ENCODE results near the gene SBF1. TPM values are rescaled to one million over a fixed set of nuclear protein-coding genes. Genes with fewer than 3 reads are reported as not detected.

SBF1 gene
- total RNA-seq, 4 donors from 2014 or later: 63.7 to 122 (median 64.4) TPM

DNA sequence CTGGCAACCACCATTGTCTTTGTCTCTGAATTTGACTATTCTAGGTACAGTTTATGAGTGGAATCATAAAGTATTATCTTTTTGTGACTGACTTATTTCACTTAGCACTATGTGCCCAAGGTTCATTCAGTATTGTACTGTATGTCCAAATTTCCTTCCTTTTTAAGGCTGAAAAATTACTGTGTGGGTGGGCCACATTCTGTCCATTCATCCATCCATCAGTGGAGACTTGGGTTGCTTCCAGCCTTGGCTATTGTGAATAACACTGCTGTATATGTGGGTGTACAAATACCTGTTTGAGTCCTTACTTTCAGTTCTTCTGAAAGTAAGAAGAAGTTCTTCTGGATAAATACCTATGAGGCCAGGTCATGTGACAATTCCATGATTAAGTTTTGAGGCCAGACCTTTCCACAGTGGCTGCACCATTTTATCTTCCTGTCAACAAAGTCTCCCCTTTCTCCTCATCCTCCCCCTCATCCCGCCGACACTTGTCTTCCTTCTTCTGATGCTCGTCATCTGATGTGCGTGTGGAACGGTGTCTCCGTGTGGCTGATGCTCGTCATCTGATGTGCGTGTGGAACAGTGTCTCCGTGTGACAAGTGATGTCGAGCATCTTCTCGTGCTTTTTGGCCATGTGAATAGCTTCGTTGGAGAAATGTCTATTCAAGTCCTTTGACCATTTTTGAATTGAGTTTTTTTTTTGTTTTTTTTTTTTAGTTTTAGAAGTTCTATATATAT lies 49.5 kb downstream of the SBF1 start:
- 87 to 88% methylated on average over 9 to 12 of the region's 12 CpGs for WGBS, 2 donors (ENCODE audit: low coverage in 1 of 2)

DNA sequence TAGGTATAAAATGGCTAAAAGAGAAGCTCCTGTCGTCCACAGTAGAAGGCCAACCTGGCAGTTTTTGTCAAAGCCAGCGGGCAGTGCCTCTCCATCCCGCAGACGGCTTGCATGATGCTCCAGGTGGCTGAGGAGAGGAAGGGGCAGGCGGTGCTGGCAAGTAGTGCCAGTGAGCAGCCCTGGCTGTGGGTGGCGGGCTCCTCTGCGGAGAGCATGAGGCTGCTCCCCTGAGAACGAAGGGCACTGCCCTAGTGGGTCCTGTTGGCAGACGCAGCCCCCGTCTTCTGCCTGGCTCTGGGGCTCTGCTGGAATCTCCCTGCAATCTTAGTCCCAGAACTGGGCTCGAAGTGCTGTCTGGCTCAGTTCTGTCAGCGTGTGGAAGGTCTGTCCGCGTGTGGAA lies 50.9 kb downstream of the SBF1 start:
- ATAC-seq: no peak
- no peak overlapping the region for H3K27ac ChIP-seq
- TF ChIP-seq EP300 (IDR thresholded peaks at IDR 0.05) (no peak), POLR2A (IDR thresholded peaks at IDR 0.05) (no peak), POLR2AphosphoS5 (IDR thresholded peaks at IDR 0.05) (no peak)
- TF ChIP-seq, protein P1, sequence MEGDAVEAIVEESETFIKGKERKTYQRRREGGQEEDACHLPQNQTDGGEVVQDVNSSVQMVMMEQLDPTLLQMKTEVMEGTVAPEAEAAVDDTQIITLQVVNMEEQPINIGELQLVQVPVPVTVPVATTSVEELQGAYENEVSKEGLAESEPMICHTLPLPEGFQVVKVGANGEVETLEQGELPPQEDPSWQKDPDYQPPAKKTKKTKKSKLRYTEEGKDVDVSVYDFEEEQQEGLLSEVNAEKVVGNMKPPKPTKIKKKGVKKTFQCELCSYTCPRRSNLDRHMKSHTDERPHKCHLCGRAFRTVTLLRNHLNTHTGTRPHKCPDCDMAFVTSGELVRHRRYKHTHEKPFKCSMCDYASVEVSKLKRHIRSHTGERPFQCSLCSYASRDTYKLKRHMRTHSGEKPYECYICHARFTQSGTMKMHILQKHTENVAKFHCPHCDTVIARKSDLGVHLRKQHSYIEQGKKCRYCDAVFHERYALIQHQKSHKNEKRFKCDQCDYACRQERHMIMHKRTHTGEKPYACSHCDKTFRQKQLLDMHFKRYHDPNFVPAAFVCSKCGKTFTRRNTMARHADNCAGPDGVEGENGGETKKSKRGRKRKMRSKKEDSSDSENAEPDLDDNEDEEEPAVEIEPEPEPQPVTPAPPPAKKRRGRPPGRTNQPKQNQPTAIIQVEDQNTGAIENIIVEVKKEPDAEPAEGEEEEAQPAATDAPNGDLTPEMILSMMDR (IDR thresholded peaks at IDR 0.05): no peak
- H3K4me1 ChIP-seq: no peaks in the 10 kb centered on the region
- no peak overlapping the region for H3K4me3 ChIP-seq
- 81 to 93% methylated on average over 4 to 7 of the region's 14 CpGs for WGBS, 2 donors (ENCODE audit: low coverage in 1 of 2)
- H3K36me3 ChIP-seq: peaks cover 0 to 92% of the 10 kb centered on the region in 2 donors
- no peaks in the 10 kb centered on the region for H3K9me3 ChIP-seq
- H3K27me3 ChIP-seq: no peaks in the 10 kb centered on the region

More for the DNA sequence above, 49.5 kb downstream of the SBF1 start:
- Histone ChIP-seq H3K4me3 (no peak overlapping the region), H3K4me1 (no peaks in the 10 kb centered on the region), H3K27ac (no peak overlapping the region), H3K27me3 (no peaks in the 10 kb centered on the region), H3K36me3 (peaks cover 0 to 89% of the 10 kb centered on the region in 2 donors), H3K9me3 (no peaks in the 10 kb centered on the region)
- TF ChIP-seq EP300 (IDR thresholded peaks at IDR 0.05) (no peak), POLR2A (IDR thresholded peaks at IDR 0.05) (no peak), POLR2AphosphoS5 (IDR thresholded peaks at IDR 0.05) (no peak)
- TF ChIP-seq, protein P1 (IDR thresholded peaks at IDR 0.05): no peak
- no peak for ATAC-seq

DNA sequence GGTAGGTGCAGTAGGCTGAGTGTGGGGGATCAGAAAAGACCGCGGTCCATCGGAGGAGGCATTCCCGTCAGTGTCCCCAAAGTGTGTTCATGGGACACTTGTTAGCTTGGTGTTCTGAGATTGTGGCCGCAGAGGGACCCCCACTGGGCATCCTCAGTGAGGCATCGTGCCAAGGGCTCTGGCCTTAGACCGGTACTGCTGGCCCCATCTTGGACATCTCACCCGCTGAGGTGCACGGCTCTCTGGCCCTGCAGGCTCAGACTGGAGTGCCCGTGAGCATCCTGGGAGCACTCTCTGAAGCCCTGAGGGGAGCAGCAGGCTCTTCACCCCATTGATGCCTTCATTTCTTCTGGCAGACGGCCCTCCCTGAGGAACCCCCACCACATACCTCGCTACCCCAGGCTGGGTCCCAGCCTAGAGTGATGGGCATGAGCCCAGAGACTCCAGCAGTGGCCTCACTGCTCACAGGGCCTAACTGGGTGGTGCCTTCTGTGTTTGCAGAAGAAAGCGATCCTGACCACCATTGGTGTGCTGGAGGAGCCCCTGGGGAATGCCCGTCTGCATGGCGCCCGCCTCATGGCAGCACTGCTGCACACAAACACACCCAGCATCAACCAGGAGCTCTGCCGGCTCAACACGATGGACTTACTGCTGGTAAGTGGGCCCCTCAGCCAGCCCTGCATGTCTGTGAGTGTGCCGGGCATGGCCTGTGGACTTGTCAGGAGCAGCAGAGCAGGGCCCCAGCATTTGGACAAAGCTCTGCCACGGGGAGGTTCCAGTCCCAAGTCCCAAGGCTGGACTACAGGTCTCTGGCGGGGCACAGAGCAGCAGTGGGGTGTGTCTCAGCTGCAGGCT lies 51.6 kb downstream of the SBF1 start:
- H3K27ac ChIP-seq: no peak overlapping the region
- peaks cover 0 to 92% of the 10 kb centered on the region in 2 donors for H3K36me3 ChIP-seq
- no peak for ATAC-seq
- no peaks in the 10 kb centered on the region for H3K27me3 ChIP-seq
- TF ChIP-seq POLR2AphosphoS5 (IDR thresholded peaks at IDR 0.05) (no peak), POLR2A (IDR thresholded peaks at IDR 0.05) (no peak), EP300 (IDR thresholded peaks at IDR 0.05) (no peak)
- TF ChIP-seq, protein P1 (IDR thresholded peaks at IDR 0.05): no peak
- no peaks in the 10 kb centered on the region for H3K9me3 ChIP-seq
- no peaks in the 10 kb centered on the region for H3K4me1 ChIP-seq
- WGBS, 2 donors (ENCODE audit: low coverage in 1 of 2): no CpG with 5 or more reads among the region's 21 CpGs
- H3K4me3 ChIP-seq: no peak overlapping the region

DNA sequence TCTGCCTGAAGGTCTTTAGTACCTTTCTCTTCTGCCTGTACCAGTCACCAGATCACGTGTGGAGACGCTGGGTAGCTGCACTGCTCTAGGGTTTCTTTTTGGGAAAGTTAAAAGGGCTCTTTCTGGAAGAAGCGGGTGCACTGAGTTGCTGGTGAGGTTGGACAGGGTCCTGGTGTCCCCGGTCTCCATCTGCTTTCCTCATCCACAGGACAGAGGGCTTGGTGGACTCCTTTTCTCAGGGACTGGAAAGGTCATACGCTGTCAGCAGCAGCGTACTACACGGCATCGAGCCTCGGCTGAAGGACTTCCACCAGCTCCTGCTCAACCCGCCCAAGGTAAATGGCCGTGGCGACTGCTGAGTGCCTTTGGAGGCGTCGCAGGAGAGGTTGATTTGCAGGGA lies 52.8 kb downstream of the SBF1 start:
- TF ChIP-seq POLR2A (IDR thresholded peaks at IDR 0.05) (no peak), POLR2AphosphoS5 (IDR thresholded peaks at IDR 0.05) (no peak), EP300 (IDR thresholded peaks at IDR 0.05) (no peak)
- TF ChIP-seq, protein P1 (IDR thresholded peaks at IDR 0.05): no peak
- no peaks in the 10 kb centered on the region for H3K9me3 ChIP-seq
- peaks cover 0 to 92% of the 10 kb centered on the region in 2 donors for H3K36me3 ChIP-seq
- H3K4me3 ChIP-seq: no peak overlapping the region
- ATAC-seq: no peak
- WGBS, 2 donors (ENCODE audit: low coverage in 1 of 2): 90 to 100% methylated on average over 1 to 4 of the region's 14 CpGs
- no peaks in the 10 kb centered on the region for H3K27me3 ChIP-seq
- H3K4me1 ChIP-seq: no peaks in the 10 kb centered on the region
- H3K27ac ChIP-seq: no peak overlapping the region

Measured in gastroesophageal sphincter (tissue), 4 donors.